Lower leg skin (tissue), 4 donors: ENCODE results near the gene GDPD5. TPM values are rescaled to one million over a fixed set of nuclear protein-coding genes. Genes with fewer than 3 reads are reported as not detected.
A peak's percentile ranks its signal among the peaks of the same experiment; 100 is the strongest.

Source experiments
- DNase-seq, 2 donors: peaks; one replicate each; pipeline ENCODE4 v3.0.0-alpha.2; 2019; ENCODE audit warnings: low spot score in 2 of 2
- H3K4me3 ChIP-seq: fragments of 200-600 bp; sonication (generic); 2 replicates; pipeline ENCODE4 v1.5.1; 2017; ENCODE audit warnings: mild to moderate bottlenecking, low read depth; ENCODE audit not compliant: poor library complexity, severe bottlenecking
- POLR2A ChIP-seq, 2 donors: fragments of 450-650 bp; IDR thresholded peaks; one replicate each; pipeline ENCODE4 v1.6.1; 2016 to 2017; ENCODE audit warnings: antibody characterized with exemption in 2 of 2, mild to moderate bottlenecking in 1 of 2, moderate library complexity in 1 of 2
- WGBS, 2 donors: methylation state at CpG; one replicate each; pipeline ENCODE4 v1.1.5; 2018; 5-methylcytosine and 5-hydroxymethylcytosine counted together
- intact Hi-C: fragments of 100-400 bp; cut with DNase I; formaldehyde crosslinking; loops from one replicate; pipeline ENCODE4 v1.15.0; 2023; ENCODE audit warnings: low total_unique reads
- total RNA-seq, 4 donors: library from RNA; depleted of rRNA; stranded (reverse); fragments of >200 nt; gene quantifications; one replicate each; pipeline ENCODE4 v1.1.0, GENCODE V29; 2016
- TF ChIP-seq, protein P1 (sequence below), 3 donors: fragments of 450-650 bp; IDR thresholded peaks; one replicate each; pipeline ENCODE4 v1.5.1; 2016; ENCODE audit warnings: antibody characterized with exemption in 3 of 3, mild to moderate bottlenecking in 3 of 3, moderate library complexity in 2 of 3

Gene GDPD5
- total RNA-seq, 4 donors from 2014 or later: 3.9 to 8.5 (median 5.2) TPM

DNA sequence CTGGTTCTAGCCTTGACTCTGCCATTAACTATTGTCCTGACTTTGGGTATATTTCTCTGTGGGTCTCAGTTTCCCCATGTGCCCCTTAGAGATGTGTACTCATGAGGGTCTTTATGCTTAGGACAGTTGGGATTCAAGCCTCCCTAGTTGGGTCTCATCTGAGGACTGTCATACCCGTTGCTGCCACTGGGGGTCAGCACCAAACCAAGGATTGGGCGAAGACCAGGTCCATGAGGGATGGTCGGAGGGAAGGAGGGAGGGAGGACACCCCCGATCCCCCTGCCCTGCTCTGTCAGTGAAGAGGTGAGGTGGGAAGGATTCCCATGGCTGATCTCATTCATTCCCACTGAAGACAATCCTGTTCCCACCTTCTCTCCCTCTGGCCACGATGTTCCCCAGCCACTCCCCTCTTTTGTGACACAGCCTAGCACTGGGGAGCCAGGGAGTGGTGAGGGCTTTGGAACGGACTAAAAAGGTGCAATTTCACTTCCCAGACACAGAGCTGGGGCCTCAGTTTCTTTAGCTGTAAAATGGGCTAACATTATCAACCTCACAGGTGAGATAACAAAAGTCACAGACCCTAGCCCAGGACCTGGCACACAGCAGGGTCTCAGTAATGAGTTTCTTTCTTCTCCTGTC, 80.3 kb downstream of the GDPD5 start:
- 0 to 8% methylated on average over 6 of the region's 6 CpGs for WGBS, 2 donors
- no peak overlapping the region for H3K4me3 ChIP-seq
- no peak for TF ChIP-seq POLR2A (IDR thresholded peaks at IDR 0.05)
- TF ChIP-seq, protein P1, sequence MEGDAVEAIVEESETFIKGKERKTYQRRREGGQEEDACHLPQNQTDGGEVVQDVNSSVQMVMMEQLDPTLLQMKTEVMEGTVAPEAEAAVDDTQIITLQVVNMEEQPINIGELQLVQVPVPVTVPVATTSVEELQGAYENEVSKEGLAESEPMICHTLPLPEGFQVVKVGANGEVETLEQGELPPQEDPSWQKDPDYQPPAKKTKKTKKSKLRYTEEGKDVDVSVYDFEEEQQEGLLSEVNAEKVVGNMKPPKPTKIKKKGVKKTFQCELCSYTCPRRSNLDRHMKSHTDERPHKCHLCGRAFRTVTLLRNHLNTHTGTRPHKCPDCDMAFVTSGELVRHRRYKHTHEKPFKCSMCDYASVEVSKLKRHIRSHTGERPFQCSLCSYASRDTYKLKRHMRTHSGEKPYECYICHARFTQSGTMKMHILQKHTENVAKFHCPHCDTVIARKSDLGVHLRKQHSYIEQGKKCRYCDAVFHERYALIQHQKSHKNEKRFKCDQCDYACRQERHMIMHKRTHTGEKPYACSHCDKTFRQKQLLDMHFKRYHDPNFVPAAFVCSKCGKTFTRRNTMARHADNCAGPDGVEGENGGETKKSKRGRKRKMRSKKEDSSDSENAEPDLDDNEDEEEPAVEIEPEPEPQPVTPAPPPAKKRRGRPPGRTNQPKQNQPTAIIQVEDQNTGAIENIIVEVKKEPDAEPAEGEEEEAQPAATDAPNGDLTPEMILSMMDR (IDR thresholded peaks at IDR 0.05): peak in 1 of 3 donors; percentile 94
- DNase-seq: peak; percentile 63 to 94
- intact Hi-C loops: loop anchor here (2.0 kb wide), 1 partner anchor 87 kb away; no protein-coding TSS in a partner anchor

DNA sequence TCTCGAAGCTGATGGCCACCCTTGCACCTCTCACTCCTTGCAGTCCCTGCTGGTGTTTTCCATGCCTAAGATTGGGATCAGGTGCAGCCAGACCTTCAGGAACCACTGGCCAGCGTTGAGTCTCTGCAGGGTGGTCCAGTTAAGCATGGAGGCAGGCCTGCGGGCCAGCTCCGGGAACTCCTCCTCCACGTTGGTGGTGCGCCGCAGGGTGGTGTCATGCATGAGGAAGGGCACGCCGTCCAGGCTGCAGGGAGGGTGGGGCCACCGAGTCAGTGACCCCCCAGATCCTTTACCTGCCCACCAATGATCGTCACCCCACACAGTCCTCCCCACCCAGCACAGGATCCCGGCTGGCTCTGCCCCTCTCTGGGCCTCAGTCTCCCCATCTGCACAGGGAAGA, 82.7 kb downstream of the GDPD5 start:
- 80% methylated on average over 6 to 12 of the region's 12 CpGs for WGBS, 2 donors
- intact Hi-C loops: no loop called here
- no peak for DNase-seq
- TF ChIP-seq, protein P1 (IDR thresholded peaks at IDR 0.05): no peak
- TF ChIP-seq POLR2A (IDR thresholded peaks at IDR 0.05): no peak
- H3K4me3 ChIP-seq: no peak overlapping the region

DNA sequence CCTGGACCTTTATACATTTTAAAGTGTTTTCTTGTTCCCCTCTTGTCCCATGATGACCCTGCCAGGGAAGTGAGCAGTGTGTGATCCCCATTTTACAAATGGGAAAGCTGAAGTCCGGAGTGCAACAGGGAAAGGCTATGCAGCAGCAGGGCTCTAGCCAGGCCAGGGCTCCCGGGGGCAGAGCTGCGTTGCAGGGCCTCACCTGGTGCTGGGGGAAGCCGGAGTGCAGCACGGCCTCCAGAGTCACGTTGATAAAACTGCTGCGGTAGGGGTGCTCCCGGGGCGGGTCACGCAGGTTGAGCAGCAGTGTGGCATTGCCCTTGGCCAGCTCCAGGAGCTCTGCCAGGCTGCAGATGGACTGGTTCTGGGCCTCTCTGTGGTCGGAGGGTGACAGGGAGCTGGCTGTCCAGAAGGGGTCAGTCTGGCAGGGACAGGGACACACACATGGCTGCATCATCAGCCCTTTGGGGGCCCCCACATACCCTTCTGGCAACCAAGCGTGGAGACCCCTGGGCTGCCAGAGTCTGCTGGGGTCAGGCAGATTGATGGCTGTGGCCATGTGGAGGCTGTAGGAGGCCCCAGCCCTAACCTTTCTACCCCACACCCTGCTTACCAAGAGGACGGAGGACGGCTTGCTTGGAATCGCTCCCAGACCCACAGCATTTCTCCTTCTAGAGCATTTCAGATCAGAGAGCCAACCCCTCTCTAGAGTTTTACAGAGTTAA, 83.4 kb downstream of the GDPD5 start:
- DNase-seq: no peak
- 74 to 78% methylated on average over 14 to 15 of the region's 15 CpGs for WGBS, 2 donors
- no peak for TF ChIP-seq POLR2A (IDR thresholded peaks at IDR 0.05)
- TF ChIP-seq, protein P1 (IDR thresholded peaks at IDR 0.05): no peak
- intact Hi-C loops: no loop called here
- no peak overlapping the region for H3K4me3 ChIP-seq

DNA sequence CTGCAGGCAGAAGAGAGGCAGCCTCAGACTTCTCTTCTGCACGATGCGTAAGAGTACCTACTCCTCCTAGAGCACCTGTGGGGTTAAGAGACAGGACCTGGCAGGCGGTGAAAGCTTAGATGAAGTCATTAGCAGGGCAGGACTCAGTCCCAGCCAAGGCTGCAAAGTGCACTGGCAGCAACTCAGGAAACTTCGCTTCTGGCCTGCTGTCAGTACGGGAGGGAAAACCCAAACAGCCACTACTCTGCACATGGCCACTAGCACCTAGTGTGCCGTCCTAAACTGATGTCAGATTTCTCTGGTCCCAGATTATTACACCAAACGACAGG, 84.0 kb downstream of the GDPD5 start:
- intact Hi-C loops: no loop called here
- DNase-seq: no peak
- 45 to 50% methylated on average over 7 of the region's 7 CpGs for WGBS, 2 donors
- TF ChIP-seq POLR2A (IDR thresholded peaks at IDR 0.05): no peak
- TF ChIP-seq, protein P1 (IDR thresholded peaks at IDR 0.05): no peak
- no peak overlapping the region for H3K4me3 ChIP-seq

DNA sequence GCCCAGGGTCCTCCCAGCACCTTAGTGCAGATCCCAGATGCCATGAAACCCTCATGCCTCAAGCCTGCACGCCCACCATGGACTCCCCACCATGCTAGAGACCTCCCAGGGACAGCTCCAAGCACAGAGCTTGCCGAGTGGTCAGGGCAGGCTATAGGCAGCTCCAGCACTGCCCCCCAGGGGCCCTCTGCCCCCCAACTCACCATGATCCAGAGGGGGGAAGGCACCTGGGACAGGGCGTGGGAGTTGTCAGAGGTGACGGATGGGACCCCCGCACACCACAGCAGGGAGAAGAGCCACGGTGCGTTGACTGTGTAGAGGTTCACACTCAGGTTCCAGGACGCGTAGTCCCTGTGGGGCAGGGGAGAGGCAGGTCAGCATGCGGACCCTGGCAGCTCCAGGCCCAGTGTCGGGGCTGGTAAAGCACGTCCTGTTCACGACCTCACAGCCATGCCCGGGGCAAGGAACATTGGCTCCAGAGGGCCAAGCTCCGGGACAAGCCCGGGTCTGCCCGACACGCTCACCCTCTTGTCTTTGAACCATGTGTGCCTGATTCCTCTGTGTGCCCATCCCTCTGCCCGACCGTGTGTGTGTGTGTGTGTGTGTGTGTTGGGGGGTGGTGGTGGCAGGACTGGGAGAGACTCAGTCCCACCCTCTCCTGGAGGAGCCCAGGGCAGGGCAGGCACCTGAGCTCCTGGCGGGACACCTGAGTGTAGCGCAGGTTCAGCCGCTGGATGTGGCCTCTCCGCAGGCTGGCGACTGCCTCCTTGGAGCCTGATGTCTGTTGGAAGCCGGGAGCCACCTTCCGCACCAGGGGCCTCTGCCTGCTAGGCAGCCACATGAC, 84.6 kb downstream of the GDPD5 start:
- 56 to 71% methylated on average over 22 to 26 of the region's 27 CpGs for whole genome bisulfite sequencing, 2 donors

More for the DNA sequence above, 84.6 kb downstream of the GDPD5 start:
- no peak for DNase-seq
- TF ChIP-seq, protein P1 (IDR thresholded peaks at IDR 0.05): no peak
- TF ChIP-seq POLR2A (IDR thresholded peaks at IDR 0.05): no peak
- H3K4me3 ChIP-seq: no peak overlapping the region
- intact Hi-C loops: no loop called here
